Measurements from ENCODE around the gene TRIM62.

DNA sequence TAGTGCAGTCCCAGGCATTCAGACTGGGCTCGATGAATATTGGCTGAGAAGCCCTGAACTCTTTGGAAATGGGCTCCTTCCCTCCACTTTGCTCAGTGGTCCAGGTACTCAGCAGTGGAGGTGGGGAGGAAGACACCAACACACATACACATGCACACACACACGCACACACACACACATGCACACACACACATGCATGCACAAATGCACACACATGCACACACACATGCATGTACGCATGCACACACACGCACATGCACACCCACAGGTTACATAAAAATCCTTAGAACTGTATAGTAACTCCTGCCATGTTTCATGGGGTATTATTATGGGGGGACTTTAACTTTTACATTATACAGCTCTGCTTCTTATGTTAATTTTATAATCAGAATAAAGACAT lies 5.0 kb downstream of the TRIM62 start:
- TF ChIP-seq, protein P1, sequence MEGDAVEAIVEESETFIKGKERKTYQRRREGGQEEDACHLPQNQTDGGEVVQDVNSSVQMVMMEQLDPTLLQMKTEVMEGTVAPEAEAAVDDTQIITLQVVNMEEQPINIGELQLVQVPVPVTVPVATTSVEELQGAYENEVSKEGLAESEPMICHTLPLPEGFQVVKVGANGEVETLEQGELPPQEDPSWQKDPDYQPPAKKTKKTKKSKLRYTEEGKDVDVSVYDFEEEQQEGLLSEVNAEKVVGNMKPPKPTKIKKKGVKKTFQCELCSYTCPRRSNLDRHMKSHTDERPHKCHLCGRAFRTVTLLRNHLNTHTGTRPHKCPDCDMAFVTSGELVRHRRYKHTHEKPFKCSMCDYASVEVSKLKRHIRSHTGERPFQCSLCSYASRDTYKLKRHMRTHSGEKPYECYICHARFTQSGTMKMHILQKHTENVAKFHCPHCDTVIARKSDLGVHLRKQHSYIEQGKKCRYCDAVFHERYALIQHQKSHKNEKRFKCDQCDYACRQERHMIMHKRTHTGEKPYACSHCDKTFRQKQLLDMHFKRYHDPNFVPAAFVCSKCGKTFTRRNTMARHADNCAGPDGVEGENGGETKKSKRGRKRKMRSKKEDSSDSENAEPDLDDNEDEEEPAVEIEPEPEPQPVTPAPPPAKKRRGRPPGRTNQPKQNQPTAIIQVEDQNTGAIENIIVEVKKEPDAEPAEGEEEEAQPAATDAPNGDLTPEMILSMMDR (IDR thresholded peaks at IDR 0.05) = no peak
- TF ChIP-seq EZH2phosphoT487 (IDR thresholded peaks at IDR 0.05) = no peak
